ENCODE results near the gene KAT2B. TPM values are rescaled to one million over a fixed set of nuclear protein-coding genes. Genes with fewer than 3 reads are reported as not detected.

Gene KAT2B
- polyA plus RNA-seq, 1 experiment = 4.5 TPM

- ChIA-PET POLR2A (no interaction called here), CTCF (no interaction called here)
- H3K4me3 ChIP-seq (ENCODE audit: low read depth, low read length) = no peak overlapping the region
- no peaks in the 10 kb centered on the region for H3K27me3 ChIP-seq (ENCODE audit: control insufficient read depth, insufficient read depth, low read length)
- no peaks in the 10 kb centered on the region for H3K36me3 ChIP-seq (ENCODE audit: control insufficient read depth, insufficient read depth, low read length)
- no peak for DNase-seq (ENCODE audit: low read depth)
- no peak for TF ChIP-seq CTCF (IDR thresholded peaks at IDR 0.05; ENCODE audit: insufficient read depth, low read depth, low read length)
These were observed 133.7 kb downstream of the KAT2B start for GRCh38 chr3:20173844-20174410.

GRCh38 chr3:20181276-20181675 is 141.0 kb downstream of the KAT2B start:
- Histone ChIP-seq H3K36me3 (ENCODE audit: control insufficient read depth, insufficient read depth, low read length) (no peaks in the 10 kb centered on the region), H3K4me3 (ENCODE audit: low read depth, low read length) (no peak overlapping the region), H3K27me3 (ENCODE audit: control insufficient read depth, insufficient read depth, low read length) (no peaks in the 10 kb centered on the region)
- no peak for DNase-seq (ENCODE audit: low read depth)
- CTCF ChIA-PET = interaction anchor here (0.7 kb wide), 1 partner anchor 140 kb away, joined by 3 read pairs; no protein-coding TSS in a partner anchor
- POLR2A ChIA-PET = no interaction called here
- TF ChIP-seq CTCF (IDR thresholded peaks at IDR 0.05; ENCODE audit: insufficient read depth, low read depth, low read length) = no peak

- Histone ChIP-seq H3K36me3 (ENCODE audit: control insufficient read depth, insufficient read depth, low read length) (no peaks in the 10 kb centered on the region), H3K4me3 (ENCODE audit: low read depth, low read length) (no peak overlapping the region), H3K27me3 (ENCODE audit: control insufficient read depth, insufficient read depth, low read length) (no peaks in the 10 kb centered on the region)
- CTCF ChIA-PET = no interaction called here
- POLR2A ChIA-PET = no interaction called here
- no peak for DNase-seq (ENCODE audit: low read depth)
- no peak for TF ChIP-seq CTCF (IDR thresholded peaks at IDR 0.05; ENCODE audit: insufficient read depth, low read depth, low read length)
These were observed 142.0 kb downstream of the KAT2B start for GRCh38 chr3:20182206-20182605.

GRCh38 chr3:20185331-20185678 is 145.1 kb downstream of the KAT2B start:
- POLR2A ChIA-PET = no interaction called here
- CTCF ChIA-PET = no interaction called here
- no peak for DNase-seq (ENCODE audit: low read depth)

More at GRCh38 chr3:20185331-20185678, 145.1 kb downstream of the KAT2B start:
- H3K36me3 ChIP-seq (ENCODE audit: control insufficient read depth, insufficient read depth, low read length) = no peaks in the 10 kb centered on the region
- no peaks in the 10 kb centered on the region for H3K27me3 ChIP-seq (ENCODE audit: control insufficient read depth, insufficient read depth, low read length)
- peak overlapping the region; percentile 99 for H3K4me3 ChIP-seq (ENCODE audit: low read depth, low read length)
- no peak for TF ChIP-seq CTCF (IDR thresholded peaks at IDR 0.05; ENCODE audit: insufficient read depth, low read depth, low read length)

Data from BJ (cell line).